Tibial artery (tissue), 4 donors: ENCODE results near the gene ZBTB24.

ENCODE experiments used
- DNase-seq, 2 donors: peaks; one replicate each; pipeline ENCODE4 v3.0.0-alpha.2; 2019
- H3K27ac ChIP-seq, 2 donors: fragments of 200-600 bp; sonication (generic) in 1 of 2; 1 replicate in 1 of 2; 2 replicates in 1 of 2; pipeline ENCODE4 v1.5.1; 2018 to 2019; ENCODE audit warnings: mild to moderate bottlenecking in 1 of 2
- H3K27me3 ChIP-seq, 2 donors: fragments of 200-600 bp; sonication (generic) in 1 of 2; one replicate each; pipeline versions ENCODE4 v1.5.1 to v1.6.0; 2016 to 2019
- H3K36me3 ChIP-seq, 3 donors: fragments of 200-600 bp; sonication (generic) in 2 of 3; one replicate each; pipeline ENCODE4 v1.5.1; 2016 to 2019; ENCODE audit warnings: mild to moderate bottlenecking in 2 of 3
- H3K4me1 ChIP-seq, 4 donors: fragments of 200-600 bp; sonication (generic) in 2 of 4; 1 replicate in 3 of 4; 2 replicates in 1 of 4; pipeline ENCODE4 v1.5.1; 2016 to 2019
- H3K4me3 ChIP-seq, 2 donors: fragments of 200-600 bp; sonication (generic) in 1 of 2; 1 replicate in 1 of 2; 2 replicates in 1 of 2; pipeline ENCODE4 v1.5.1; 2018 to 2019; ENCODE audit warnings: mild to moderate bottlenecking in 2 of 2
- H3K9me3 ChIP-seq, 3 donors: fragments of 200-600 bp; sonication (generic) in 1 of 3; one replicate each; pipeline ENCODE4 v1.5.1; 2016 to 2019
- CTCF ChIP-seq, 2 experiments: fragments of 200-600 bp in 1 of 2; fragments of 450-650 bp in 1 of 2; IDR thresholded peaks; one replicate each; pipeline ENCODE4 v1.5.1; 2017 to 2019; ENCODE audit warnings: antibody characterized with exemption in 2 of 2, mild to moderate bottlenecking in 1 of 2, moderate library complexity in 1 of 2
- intact Hi-C: fragments of 100-400 bp; cut with DNase I; formaldehyde crosslinking; loops from one replicate; pipeline ENCODE4 v1.15.0; 2023; ENCODE audit warnings: low total_unique reads

ZBTB24 gene

GRCh38 chr6:109498052-109498451, 15.0 kb upstream of the ZBTB24 start:
- DNase-seq = no peak
- H3K4me3 ChIP-seq = no peak overlapping the region
- H3K27me3 ChIP-seq = no peaks in the 10 kb centered on the region
- H3K9me3 ChIP-seq = no peaks in the 10 kb centered on the region
- H3K4me1 ChIP-seq = no peaks in the 10 kb centered on the region
- H3K27ac ChIP-seq = no peak overlapping the region
- no peaks in the 10 kb centered on the region for H3K36me3 ChIP-seq
- intact Hi-C loops = no loop called here
- no peak for TF ChIP-seq CTCF (IDR thresholded peaks at IDR 0.05)

GRCh38 chr6:109496036-109496772, 13.2 kb upstream of the ZBTB24 start:
- H3K36me3 ChIP-seq = no peaks in the 10 kb centered on the region
- TF ChIP-seq CTCF (IDR thresholded peaks at IDR 0.05) = no peak
- no peak overlapping the region for H3K4me3 ChIP-seq
- H3K4me1 ChIP-seq = no peaks in the 10 kb centered on the region
- no peaks in the 10 kb centered on the region for H3K9me3 ChIP-seq
- no peak for DNase-seq
- H3K27ac ChIP-seq = no peak overlapping the region
- no peaks in the 10 kb centered on the region for H3K27me3 ChIP-seq
- intact Hi-C loops = no loop called here

GRCh38 chr6:109493865-109494264, 10.8 kb upstream of the ZBTB24 start:
- Histone ChIP-seq H3K9me3 (no peaks in the 10 kb centered on the region), H3K4me1 (no peaks in the 10 kb centered on the region), H3K36me3 (no peaks in the 10 kb centered on the region), H3K4me3 (no peak overlapping the region), H3K27me3 (no peaks in the 10 kb centered on the region), H3K27ac (no peak overlapping the region)
- intact Hi-C loops = no loop called here
- no peak for TF ChIP-seq CTCF (IDR thresholded peaks at IDR 0.05)
- no peak for DNase-seq

- Histone ChIP-seq H3K9me3 (no peaks in the 10 kb centered on the region), H3K27me3 (no peaks in the 10 kb centered on the region), H3K4me1 (no peaks in the 10 kb centered on the region), H3K36me3 (no peaks in the 10 kb centered on the region), H3K4me3 (no peak overlapping the region), H3K27ac (no peak overlapping the region)
- DNase-seq = no peak
- intact Hi-C loops = no loop called here
- TF ChIP-seq CTCF (IDR thresholded peaks at IDR 0.05) = no peak
These were observed 8.4 kb upstream of the ZBTB24 start for GRCh38 chr6:109491207-109491938.

- no peaks in the 10 kb centered on the region for H3K36me3 ChIP-seq
- intact Hi-C loops = no loop called here
- no peaks in the 10 kb centered on the region for H3K27me3 ChIP-seq
These were observed 7.7 kb upstream of the ZBTB24 start for GRCh38 chr6:109490713-109491112.

More at GRCh38 chr6:109490713-109491112, 7.7 kb upstream of the ZBTB24 start:
- no peaks in the 10 kb centered on the region for H3K4me1 ChIP-seq
- DNase-seq = no peak
- no peak overlapping the region for H3K27ac ChIP-seq
- H3K9me3 ChIP-seq = no peaks in the 10 kb centered on the region
- H3K4me3 ChIP-seq = no peak overlapping the region
- TF ChIP-seq CTCF (IDR thresholded peaks at IDR 0.05) = no peak
